Vagina (tissue), 2 donors: Measurements from ENCODE around the gene PSME3IP1.

Experiments used
- CTCF ChIP-seq, 3 experiments: fragments of 450-650 bp in 2 of 3; fragments of 200-600 bp in 1 of 3; sonication (generic) in 1 of 3; IDR thresholded peaks; one replicate each; pipeline ENCODE4 v1.5.1; 2017 to 2019; ENCODE audit warnings: antibody characterized with exemption in 3 of 3, mild to moderate bottlenecking in 2 of 3, moderate library complexity in 2 of 3
- POLR2AphosphoS5 ChIP-seq, 2 donors: sonication (generic); formaldehyde crosslinking; IDR thresholded peaks; one replicate each; pipeline ENCODE4 v1.9.0; 2017; ENCODE audit warnings: antibody characterized with exemption in 2 of 2, mild to moderate bottlenecking in 2 of 2, low read depth in 1 of 2; ENCODE audit not compliant: insufficient read depth in 1 of 2

- no peak for TF ChIP-seq CTCF (IDR thresholded peaks at IDR 0.05)
- TF ChIP-seq POLR2AphosphoS5 (IDR thresholded peaks at IDR 0.05; ENCODE audit: insufficient read depth in 1 of 2, low read depth in 1 of 2) = no peak
These were observed 29.5 kb downstream of the PSME3IP1 start for GRCh38 chr16:57156351-57156703.
